HUES6 (cell line): ENCODE measurements around the gene IMPDH1.
A peak's percentile ranks its signal among the peaks of the same experiment; 100 is the strongest.

Source experiments
- H3K27ac ChIP-seq: 2 replicates; pipeline ENCODE4 v1.7.0; 2013; ENCODE audit warnings: low read depth, mild to moderate bottlenecking, low read length, inconsistent platforms
- H3K27me3 ChIP-seq: 2 replicates; pipeline ENCODE4 v1.6.1; 2013; ENCODE audit warnings: low read length; ENCODE audit not compliant: control insufficient read depth, insufficient read depth
- H3K36me3 ChIP-seq: 2 replicates; pipeline ENCODE4 v1.6.1; 2013; ENCODE audit warnings: low read length; ENCODE audit not compliant: control insufficient read depth, insufficient read depth
- H3K4me1 ChIP-seq: 2 replicates; pipeline ENCODE4 v1.6.1; 2013; ENCODE audit warnings: low read length; ENCODE audit not compliant: control insufficient read depth, insufficient read depth
- H3K4me3 ChIP-seq: 2 replicates; pipeline ENCODE4 v1.5.1; 2013; ENCODE audit warnings: low read depth, low read length
- H3K9ac ChIP-seq: one replicate; pipeline ENCODE4 v1.6.1; 2013; ENCODE audit warnings: mild to moderate bottlenecking, low read length
- H3K9me3 ChIP-seq: 2 replicates; pipeline ENCODE4 v1.6.1; 2013; ENCODE audit warnings: low read depth, low read length; ENCODE audit not compliant: control insufficient read depth, insufficient read depth

The IMPDH1 gene

GRCh38 chr7:128417071-128417470, 7.3 kb upstream of the IMPDH1 start:
- Histone ChIP-seq H3K27me3 (peaks cover 30% of the 10 kb centered on the region), H3K36me3 (no peaks in the 10 kb centered on the region), H3K9me3 (peaks cover 4% of the 10 kb centered on the region; the same call in 1 of the 2 replicates), H3K27ac (no peak overlapping the region), H3K9ac (no peak overlapping the region), H3K4me1 (no peaks in the 10 kb centered on the region), H3K4me3 (no peak overlapping the region)

GRCh38 chr7:128415217-128415785, 5.5 kb upstream of the IMPDH1 start:
- no peaks in the 10 kb centered on the region for H3K36me3 ChIP-seq
- no peak overlapping the region for H3K9ac ChIP-seq
- peaks cover 47% of the 10 kb centered on the region for H3K27me3 ChIP-seq
- peaks cover 3% of the 10 kb centered on the region; the same call in 1 of the 2 replicates for H3K4me1 ChIP-seq
- H3K4me3 ChIP-seq: no peak overlapping the region
- peaks cover 4% of the 10 kb centered on the region; the same call in 1 of the 2 replicates for H3K9me3 ChIP-seq
- no peak overlapping the region for H3K27ac ChIP-seq

DNA sequence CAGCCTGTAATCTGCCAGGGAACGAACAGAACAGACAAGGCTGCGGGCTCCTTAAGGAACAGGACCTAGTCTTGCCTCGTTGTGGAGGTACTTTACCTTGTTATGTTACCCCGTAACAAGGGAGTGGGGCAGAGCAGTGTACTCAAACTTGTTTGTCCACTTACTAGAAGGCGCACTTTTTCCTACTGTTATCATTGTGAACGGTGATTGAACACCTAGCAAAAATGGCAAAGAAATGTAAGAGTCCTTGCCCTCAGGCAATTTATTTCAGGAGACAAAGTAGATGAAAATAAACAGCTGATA, 620 bp upstream of the IMPDH1 start:
- Histone ChIP-seq H3K9ac (peak overlapping the region; percentile 47), H3K27ac (no peak overlapping the region), H3K27me3 (peaks cover 81% of the 10 kb centered on the region), H3K4me3 (peak overlapping the region; percentile 90), H3K36me3 (no peaks in the 10 kb centered on the region), H3K9me3 (peaks cover 4% of the 10 kb centered on the region; the same call in 1 of the 2 replicates), H3K4me1 (peaks cover 25% of the 10 kb centered on the region)

DNA sequence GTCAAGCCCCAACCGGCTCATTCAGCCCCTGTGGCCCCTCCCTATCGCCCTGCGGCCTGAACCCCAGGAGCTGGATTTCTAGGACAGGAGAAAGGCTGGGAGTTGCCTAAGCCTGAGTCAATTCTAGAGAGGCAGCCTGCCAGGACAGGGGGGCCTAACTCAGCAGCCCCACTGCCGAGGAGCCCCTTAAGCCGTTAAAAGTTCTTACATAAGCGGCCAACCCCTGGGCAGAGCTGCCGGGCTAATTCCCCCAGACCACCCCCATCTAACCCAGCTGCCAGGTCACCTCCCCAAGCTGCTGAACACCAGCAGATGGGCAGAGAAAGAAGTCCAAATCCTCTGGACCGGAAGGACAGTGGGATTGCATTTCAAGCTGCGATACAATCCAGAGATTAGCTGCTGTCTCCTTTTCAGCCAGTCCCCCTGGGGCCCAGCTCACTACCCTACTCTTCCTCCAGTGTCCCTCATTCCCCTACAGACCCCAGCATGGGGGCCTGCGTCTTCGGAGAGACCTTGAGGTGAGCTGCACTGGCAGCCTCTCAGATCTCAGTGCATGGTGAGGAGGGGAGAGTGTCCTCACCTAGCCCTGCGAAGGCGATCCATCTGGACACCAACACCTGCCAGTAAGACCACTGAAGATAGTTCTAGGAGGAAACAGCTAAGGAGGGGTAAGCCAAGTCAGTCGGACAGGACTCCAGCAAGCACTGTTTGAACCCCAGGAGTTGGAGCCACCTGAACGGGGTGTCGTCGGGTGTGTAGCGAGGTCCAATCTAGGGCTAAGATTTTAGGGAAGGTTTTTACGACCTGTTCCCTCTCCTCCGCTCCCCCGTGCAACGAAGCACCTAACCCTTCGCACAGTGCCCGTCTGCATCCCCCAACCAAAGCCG, 830 bp downstream of the IMPDH1 start:
- Histone ChIP-seq H3K27ac (no peak overlapping the region), H3K4me1 (peaks cover 40% of the 10 kb centered on the region), H3K9ac (peak overlapping the region; percentile 47), H3K36me3 (no peaks in the 10 kb centered on the region), H3K9me3 (peaks cover 4% of the 10 kb centered on the region; the same call in 1 of the 2 replicates), H3K27me3 (peaks cover 88% of the 10 kb centered on the region), H3K4me3 (peak overlapping the region; percentile 90)

DNA sequence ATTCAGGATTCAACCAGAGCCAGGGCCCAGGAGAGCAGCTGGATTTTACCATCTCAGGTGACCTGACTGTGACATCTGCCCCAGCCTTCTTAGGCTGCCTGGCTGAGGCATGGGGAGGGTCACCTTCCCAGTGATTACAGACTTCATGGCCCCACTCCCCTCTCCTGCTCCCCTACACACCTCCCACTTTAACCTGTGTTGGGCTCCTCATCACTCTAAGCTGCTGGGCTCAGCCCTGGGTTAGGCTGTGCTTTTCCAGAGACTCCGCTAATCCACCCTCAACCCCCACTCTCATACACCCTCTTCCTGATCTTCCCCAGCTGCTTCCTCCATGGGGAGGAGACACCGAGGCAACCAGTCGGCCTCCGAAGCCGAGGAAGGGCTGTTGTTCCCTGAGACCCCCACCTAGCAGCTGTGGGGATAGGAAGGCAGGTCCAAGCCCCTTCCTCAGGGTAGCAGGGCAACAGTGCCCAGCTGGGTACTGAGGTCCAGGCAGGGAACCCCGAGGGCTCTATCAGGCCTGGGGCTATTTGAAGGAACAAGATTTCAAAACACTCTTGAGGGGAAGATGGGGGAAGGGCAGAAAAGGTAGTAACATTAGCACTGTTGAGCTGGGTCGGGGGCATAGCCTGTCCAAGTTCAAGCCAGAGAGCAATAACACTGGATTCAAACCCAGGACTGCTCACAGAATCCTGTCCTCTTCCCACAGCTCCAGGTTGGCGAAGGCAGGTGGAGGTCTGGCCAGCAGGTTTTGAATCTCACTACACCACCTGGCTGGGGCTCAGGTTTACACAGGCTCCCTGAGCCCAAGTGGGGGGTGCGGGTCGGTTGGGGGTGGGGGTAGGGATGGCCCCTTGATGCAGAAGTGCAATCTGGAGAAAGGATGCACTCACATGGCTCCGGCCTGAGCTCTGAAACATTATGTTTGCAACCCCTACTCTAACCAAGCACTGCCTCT, 1.8 kb downstream of the IMPDH1 start:
- H3K9me3 ChIP-seq: no peaks in the 10 kb centered on the region
- peaks cover 45% of the 10 kb centered on the region for H3K4me1 ChIP-seq
- peaks cover 85% of the 10 kb centered on the region for H3K27me3 ChIP-seq
- no peaks in the 10 kb centered on the region for H3K36me3 ChIP-seq
- H3K27ac ChIP-seq: no peak overlapping the region
- H3K4me3 ChIP-seq: no peak overlapping the region
- no peak overlapping the region for H3K9ac ChIP-seq

GRCh38 chr7:128407233-128407589, 2.6 kb downstream of the IMPDH1 start:
- no peaks in the 10 kb centered on the region for H3K9me3 ChIP-seq
- peaks cover 45% of the 10 kb centered on the region for H3K4me1 ChIP-seq
- H3K4me3 ChIP-seq: no peak overlapping the region
- H3K36me3 ChIP-seq: no peaks in the 10 kb centered on the region
- H3K27me3 ChIP-seq: peaks cover 82% of the 10 kb centered on the region
- H3K9ac ChIP-seq: no peak overlapping the region
- no peak overlapping the region for H3K27ac ChIP-seq

DNA sequence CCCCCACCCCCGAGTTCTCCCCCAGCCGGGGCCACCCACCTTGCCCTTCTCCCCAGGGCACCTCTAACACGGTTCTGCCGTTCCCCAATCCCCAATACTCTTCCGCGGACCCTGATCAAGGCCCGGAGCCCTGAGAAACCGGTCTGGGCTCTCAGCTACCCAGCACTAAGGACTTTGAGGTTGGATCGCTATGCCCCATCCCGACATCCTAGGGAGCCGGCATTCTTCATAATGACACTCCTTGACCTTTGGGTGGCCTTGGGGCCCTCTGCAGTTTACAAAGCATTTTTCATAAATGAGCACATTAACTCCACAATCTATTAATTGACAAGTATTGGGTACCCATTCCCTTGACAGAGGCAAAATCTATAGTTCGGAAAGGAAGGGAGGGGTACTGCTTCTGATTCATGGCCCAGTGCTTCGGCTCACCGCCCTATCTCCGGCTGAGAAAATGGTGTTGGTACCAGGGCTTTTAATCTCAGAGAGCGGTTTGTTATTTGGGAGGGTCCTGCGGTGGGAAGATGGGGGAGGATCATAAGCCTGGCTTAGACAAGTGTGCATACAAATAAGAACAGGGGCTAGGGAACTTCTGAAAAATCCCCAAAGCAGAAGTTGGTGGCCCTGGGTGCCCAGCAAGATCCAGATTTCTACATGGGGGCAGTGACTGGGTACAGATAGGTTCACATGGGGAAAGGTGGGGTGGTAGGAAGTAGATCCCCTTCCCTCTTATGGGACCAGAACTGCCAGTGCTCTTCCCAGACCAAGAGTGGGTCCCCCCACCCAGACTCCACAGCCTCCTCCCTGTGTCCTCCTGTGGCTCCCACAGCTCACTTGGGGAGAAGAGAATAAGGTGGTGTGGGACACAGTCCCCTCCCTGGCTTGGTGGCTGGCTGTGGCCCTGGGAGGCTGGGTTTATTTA, 3.2 kb downstream of the IMPDH1 start:
- Histone ChIP-seq H3K9me3 (no peaks in the 10 kb centered on the region), H3K4me1 (peaks cover 45% of the 10 kb centered on the region), H3K9ac (no peak overlapping the region), H3K36me3 (no peaks in the 10 kb centered on the region), H3K27me3 (peaks cover 76% of the 10 kb centered on the region), H3K27ac (no peak overlapping the region), H3K4me3 (peak overlapping the region; percentile 27)

- no peak overlapping the region for H3K27ac ChIP-seq
Observed at GRCh38 chr7:128405471-128406313, 4.1 kb downstream of the IMPDH1 start.

DNA sequence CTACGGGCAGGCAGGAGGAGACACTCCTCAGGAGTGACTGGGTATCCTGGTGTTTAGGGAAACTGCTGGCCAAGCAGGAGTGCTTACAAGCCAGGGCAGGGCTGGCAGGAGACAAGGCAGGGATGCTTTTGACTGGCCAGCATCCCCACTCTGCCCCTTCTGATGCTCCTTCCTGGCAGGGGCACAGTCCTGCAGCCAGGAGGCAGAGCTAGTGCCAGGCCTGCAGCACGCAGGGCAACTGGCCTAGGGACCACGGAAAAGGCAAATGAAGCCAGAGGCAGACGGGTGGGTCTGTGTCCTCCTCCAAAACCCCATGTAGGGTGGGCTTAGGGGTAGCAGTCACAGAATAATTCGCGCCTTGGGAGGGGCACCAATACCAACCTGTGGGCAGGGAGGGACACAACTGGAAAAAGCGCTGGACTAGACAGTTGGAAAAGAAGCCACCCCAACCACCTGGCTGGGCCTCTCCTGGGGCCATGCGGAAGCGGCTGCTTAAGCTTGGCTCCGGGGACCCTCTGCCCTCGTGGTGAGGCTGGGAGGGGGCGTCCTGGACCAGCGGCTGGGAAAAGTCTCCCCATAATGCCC, 4.8 kb downstream of the IMPDH1 start:
- H3K4me1 ChIP-seq: peaks cover 40% of the 10 kb centered on the region
- H3K27ac ChIP-seq: no peak overlapping the region

More at GRCh38 chr7:128405471-128406313, 4.1 kb downstream of the IMPDH1 start:
- Histone ChIP-seq H3K9me3 (no peaks in the 10 kb centered on the region), H3K36me3 (peaks cover 5% of the 10 kb centered on the region; the same call in 1 of the 2 replicates), H3K9ac (peak overlapping the region; percentile 75), H3K27me3 (peaks cover 68% of the 10 kb centered on the region), H3K4me3 (peak overlapping the region; percentile 73), H3K4me1 (peaks cover 45% of the 10 kb centered on the region)

More for the DNA sequence above, 4.8 kb downstream of the IMPDH1 start:
- peaks cover 11% of the 10 kb centered on the region; the same call in 1 of the 2 replicates for H3K36me3 ChIP-seq
- peak overlapping the region; percentile 73 for H3K4me3 ChIP-seq
- H3K9me3 ChIP-seq: no peaks in the 10 kb centered on the region
- peak overlapping the region; percentile 75 for H3K9ac ChIP-seq
- H3K27me3 ChIP-seq: peaks cover 61% of the 10 kb centered on the region
